Activated CD4-positive, CD25-positive, alpha-beta regulatory T cell treated with anti-CD3 and anti-CD28 coated beads, Interleukin-2, amount 50 U/mL, for 24 hours (primary cell): ENCODE measurements around the gene TBCK.
"Not testable (repeated sequence)": the region's sequence is repeated elsewhere in the genome, so short reads cannot be mapped to it uniquely, and the experiment has no call there.

ENCODE experiments used
- ATAC-seq, 2 donors: fragments of 150-1000 bp; cut with Tn5 transposase; one replicate each; pipeline ENCODE4 v1.10.0; 2021; ENCODE audit warnings: mild to moderate bottlenecking in 1 of 2, moderate library complexity in 1 of 2

The TBCK gene

GRCh38 chr4:106315968-106316772 lies at the start of gene TBCK, which contains the start of gene AIMP1:
TBCK (minus strand) TSS chr4:106316209; CDS start chr4:106308960, 7,249 bp downstream.
AIMP1 (plus strand) TSS chr4:106316550; CDS start chr4:106325010, 8,460 bp downstream.
- ATAC-seq, result peak; percentile 76 to 85

GRCh38 chr4:106365613-106366012 lies 49.6 kb upstream of the TBCK start:
- peak in 1 of 2 donors; percentile 45 for ATAC-seq

- ATAC-seq, result no peak
Observed at GRCh38 chr4:106364282-106364681, 48.3 kb upstream of the TBCK start.

DNA sequence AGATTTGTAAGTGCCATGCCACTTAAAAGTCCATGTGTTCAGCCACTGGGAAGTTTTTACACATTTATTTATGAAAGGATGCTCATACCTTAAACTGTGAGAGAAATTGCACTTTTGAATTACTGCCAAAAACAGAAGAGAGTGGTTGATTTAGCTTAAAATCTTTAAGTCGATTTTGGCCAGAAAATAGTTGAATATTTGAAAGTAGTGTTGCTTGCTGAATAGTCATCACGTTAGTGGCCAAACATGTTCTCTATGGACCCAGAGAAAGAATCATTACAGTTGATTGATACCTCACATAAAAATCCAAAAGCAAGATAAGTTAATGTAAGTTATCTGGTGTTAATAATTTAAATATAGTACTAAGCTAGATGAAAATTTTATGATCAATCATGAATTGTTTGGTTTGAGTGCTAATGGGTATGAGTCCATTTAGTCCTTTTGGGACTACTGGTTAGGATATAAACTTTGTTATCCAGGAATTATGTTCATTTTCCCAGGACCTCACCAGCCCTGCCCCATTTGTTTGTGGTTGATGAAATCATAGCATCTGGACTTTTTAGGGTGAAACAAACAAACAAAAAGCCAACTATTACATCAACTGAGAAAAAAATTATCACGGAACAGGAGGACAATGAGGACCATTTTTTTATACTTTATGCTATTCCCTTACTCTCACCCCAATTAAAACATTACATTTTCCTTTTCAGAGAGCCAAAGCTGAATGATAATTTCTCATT lies 46.2 kb upstream of the TBCK start:
- no peak for ATAC-seq

- ATAC-seq, result no peak
Observed at GRCh38 chr4:106358899-106359298, 42.9 kb upstream of the TBCK start.

GRCh38 chr4:106355193-106355592 lies 39.2 kb upstream of the TBCK start:
- ATAC-seq, result no peak

GRCh38 chr4:106353786-106354185 lies 37.8 kb upstream of the TBCK start:
- ATAC-seq, result no peak

GRCh38 chr4:106351016-106351415 lies 35.0 kb upstream of the TBCK start:
- no peak for ATAC-seq

DNA sequence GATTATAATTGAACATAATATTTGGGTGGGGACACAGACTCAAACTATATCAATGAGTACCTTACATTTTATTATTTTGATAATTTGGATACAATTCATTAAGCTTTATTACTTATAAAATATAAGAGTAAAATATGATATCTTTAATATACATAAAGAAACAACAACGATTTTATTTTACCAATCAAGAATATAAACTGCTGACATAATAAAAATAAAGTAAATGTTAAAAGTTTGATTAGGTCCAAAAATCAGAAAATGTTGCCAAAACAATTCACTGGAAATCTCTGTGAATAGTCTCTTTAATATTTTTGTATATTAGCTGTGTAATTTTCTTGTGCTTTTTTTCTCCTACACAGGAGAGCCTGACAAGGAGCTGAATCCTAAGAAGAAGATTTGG lies 31.2 kb upstream of the TBCK start:
- ATAC-seq, result no peak

DNA sequence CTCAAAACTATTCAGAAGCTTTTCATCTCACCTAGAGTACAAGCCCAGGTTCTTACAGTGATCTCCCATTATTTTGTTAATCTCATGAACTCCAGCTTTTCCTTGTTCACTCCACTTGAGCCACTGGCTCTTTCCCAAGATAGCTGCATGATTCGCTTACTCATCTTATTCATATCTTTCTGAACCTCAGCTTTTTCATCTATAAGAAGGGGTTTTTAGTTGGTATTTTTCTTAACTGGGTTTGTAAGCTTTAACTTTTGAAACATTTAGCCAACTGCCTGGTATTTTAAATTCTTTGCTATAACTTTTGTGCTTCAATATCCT lies 28.6 kb upstream of the TBCK start:
- ATAC-seq, result no peak

GRCh38 chr4:106343865-106344646 lies 28.0 kb upstream of the TBCK start:
- no peak for ATAC-seq

GRCh38 chr4:106340774-106341173 lies 24.8 kb upstream of the TBCK start:
- peak; percentile 25 to 45 for ATAC-seq

GRCh38 chr4:106339431-106339830 lies 23.4 kb upstream of the TBCK start:
- no peak for ATAC-seq

- no peak for ATAC-seq
Observed at GRCh38 chr4:106338671-106339070, 22.7 kb upstream of the TBCK start.

DNA sequence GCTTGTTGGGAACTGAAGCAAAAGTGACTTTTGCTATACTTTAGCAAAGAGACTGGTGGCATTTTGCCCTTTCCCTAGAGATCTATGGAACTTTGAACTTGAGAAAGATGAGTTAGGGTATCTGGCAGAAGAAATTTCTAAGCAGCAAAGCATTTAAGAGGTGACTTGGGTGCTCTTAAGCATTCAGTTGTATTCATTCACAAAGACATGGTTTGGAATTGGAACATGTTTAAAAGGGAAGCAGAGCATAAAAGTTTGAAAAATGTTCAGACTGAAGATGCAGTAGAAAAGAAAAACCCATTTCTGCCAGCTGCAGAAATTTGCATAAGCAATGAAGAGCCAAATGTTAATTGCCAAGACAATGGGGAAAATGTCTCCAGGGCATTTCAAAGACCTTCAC lies 21.9 kb upstream of the TBCK start:
- ATAC-seq, result no peak

GRCh38 chr4:106336618-106337017 lies 20.6 kb upstream of the TBCK start:
- no peak for ATAC-seq

- ATAC-seq, result no peak
Observed at GRCh38 chr4:106334741-106335470, 18.9 kb upstream of the TBCK start.

GRCh38 chr4:106333186-106333585 lies 17.2 kb upstream of the TBCK start:
- ATAC-seq, result no peak

GRCh38 chr4:106329041-106329618 lies 13.1 kb upstream of the TBCK start:
- peak; percentile 65 to 67 for ATAC-seq

GRCh38 chr4:106325800-106326199 lies 9.8 kb upstream of the TBCK start:
- ATAC-seq, result peak in 1 of 2 donors; percentile 58

DNA sequence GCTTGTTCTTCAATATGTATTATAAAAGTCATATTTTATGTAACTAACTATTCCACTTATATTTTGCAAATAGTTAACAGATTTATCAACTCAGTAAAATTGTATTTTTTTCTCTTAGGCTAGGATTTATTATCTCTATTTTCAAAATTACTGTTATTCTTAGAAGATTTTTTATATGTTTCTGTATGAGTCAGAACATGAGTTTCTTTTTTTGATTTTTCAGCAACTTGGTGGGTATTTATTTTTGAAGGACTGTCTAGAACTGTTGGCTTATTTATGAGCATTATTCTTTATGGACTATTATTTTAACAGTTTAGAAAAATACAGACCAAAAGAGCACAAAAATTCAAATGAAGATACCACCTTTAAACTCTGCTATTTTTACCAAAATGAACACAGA lies 7.1 kb upstream of the TBCK start:
- no peak for ATAC-seq

DNA sequence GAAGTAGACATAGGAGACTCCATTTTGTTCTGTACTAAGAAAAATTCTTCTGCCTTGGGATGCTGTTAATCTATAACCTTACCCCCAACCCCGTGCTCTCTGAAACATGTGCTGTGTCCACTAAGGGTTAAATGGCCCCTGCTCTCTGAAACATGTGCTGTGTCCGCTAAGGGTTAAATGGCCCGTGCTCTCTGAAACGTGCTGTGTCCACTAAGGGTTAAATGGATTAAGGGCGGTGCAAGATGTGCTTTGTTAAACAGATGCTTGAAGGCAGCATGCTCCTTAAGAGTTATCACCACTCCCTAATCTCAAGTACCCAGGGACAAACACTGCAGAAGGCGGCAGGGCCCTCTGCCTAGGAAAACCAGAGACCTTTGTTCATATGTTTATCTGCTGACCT lies 5.8 kb upstream of the TBCK start:
- not testable (repeated sequence) for ATAC-seq
